Stimulated activated naive CD8-positive, alpha-beta T cell treated with anti-CD3 and anti-CD28 coated beads, Interleukin-15, Interleukin-2, amounts not matched to agents 100 ng/mL and 50 ng/mL, for 24 hours (primary cell): ENCODE measurements around the gene HEMK1.

ENCODE experiments used
- H3K27ac Mint-ChIP-seq: one replicate; pipeline ENCODE4 v1.8.0; 2021; ENCODE audit warnings: mild to moderate bottlenecking, mixed read lengths
- H3K27me3 Mint-ChIP-seq: one replicate; pipeline ENCODE4 v1.8.0; 2021; ENCODE audit warnings: mixed read lengths
- H3K36me3 Mint-ChIP-seq: one replicate; pipeline ENCODE4 v1.8.0; 2021; ENCODE audit warnings: low read depth, mixed read lengths
- H3K4me1 Mint-ChIP-seq: one replicate; pipeline ENCODE4 v1.8.0; 2021; ENCODE audit warnings: low read depth, mixed read lengths
- H3K4me3 Mint-ChIP-seq: one replicate; pipeline ENCODE4 v1.8.0; 2021; ENCODE audit warnings: mild to moderate bottlenecking, mixed read lengths
- H3K9me3 Mint-ChIP-seq: one replicate; pipeline ENCODE4 v1.8.0; 2021; ENCODE audit warnings: mixed read lengths

The HEMK1 gene

DNA sequence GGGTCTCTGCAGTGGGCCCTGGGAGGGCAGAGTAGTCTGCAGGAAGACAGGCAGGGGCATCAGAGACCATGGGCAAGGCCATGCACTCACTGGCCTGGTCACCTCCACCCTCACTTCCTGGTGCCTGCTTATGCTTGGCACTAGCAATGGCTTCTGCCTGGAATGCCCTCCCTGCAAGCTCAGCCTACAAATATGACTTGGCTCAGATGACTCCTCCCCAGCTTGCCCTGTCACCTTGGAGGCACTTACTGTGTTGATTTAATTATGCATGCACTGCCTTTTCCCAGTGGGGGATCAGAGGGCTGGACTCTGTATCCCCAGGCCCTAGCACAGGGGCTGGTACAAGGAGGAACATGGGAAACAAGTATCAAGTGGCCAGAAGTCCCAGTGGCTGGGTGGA, 9.6 kb upstream of the HEMK1 start:
- Mint-ChIP-seq H3K27ac (no peak overlapping the region), H3K9me3 (no peaks in the 10 kb centered on the region), H3K4me1 (peaks cover 10% of the 10 kb centered on the region), H3K4me3 (no peak overlapping the region), H3K36me3 (peaks cover 5% of the 10 kb centered on the region), H3K27me3 (no peaks in the 10 kb centered on the region)

- Mint-ChIP-seq H3K36me3 (peaks cover 6% of the 10 kb centered on the region), H3K27me3 (no peaks in the 10 kb centered on the region), H3K9me3 (no peaks in the 10 kb centered on the region), H3K4me1 (peaks cover 18% of the 10 kb centered on the region), H3K27ac (no peak overlapping the region), H3K4me3 (no peak overlapping the region)
These were observed 6.5 kb upstream of the HEMK1 start for GRCh38 chr3:50562861-50563260.

- Mint-ChIP-seq H3K9me3 (no peaks in the 10 kb centered on the region), H3K27me3 (no peaks in the 10 kb centered on the region), H3K4me1 (peaks cover 19% of the 10 kb centered on the region), H3K36me3 (peaks cover 6% of the 10 kb centered on the region), H3K27ac (no peak overlapping the region), H3K4me3 (no peak overlapping the region)
These were observed 5.5 kb upstream of the HEMK1 start for GRCh38 chr3:50563867-50564266.

GRCh38 chr3:50564321-50564720, 5.0 kb upstream of the HEMK1 start:
- Mint-ChIP-seq H3K27ac (no peak overlapping the region), H3K4me3 (no peak overlapping the region), H3K9me3 (no peaks in the 10 kb centered on the region), H3K4me1 (peaks cover 19% of the 10 kb centered on the region), H3K27me3 (no peaks in the 10 kb centered on the region), H3K36me3 (peaks cover 7% of the 10 kb centered on the region)

GRCh38 chr3:50567011-50567385, 2.3 kb upstream of the HEMK1 start:
- Mint-ChIP-seq H3K9me3 (no peaks in the 10 kb centered on the region), H3K27me3 (no peaks in the 10 kb centered on the region), H3K4me1 (peaks cover 44% of the 10 kb centered on the region), H3K27ac (no peak overlapping the region), H3K36me3 (peaks cover 20% of the 10 kb centered on the region), H3K4me3 (peak overlapping the region; percentile 79)

- Mint-ChIP-seq H3K4me1 (peaks cover 50% of the 10 kb centered on the region), H3K27ac (peak within 1 kb of the TSS; percentile 93), H3K36me3 (peaks cover 20% of the 10 kb centered on the region), H3K4me3 (peak within 1 kb of the TSS; percentile 95), H3K27me3 (no peaks in the 10 kb centered on the region), H3K9me3 (no peaks in the 10 kb centered on the region)
These were observed 1.7 kb upstream of the HEMK1 start, which contains the start of gene C3orf18 for GRCh38 chr3:50567386-50568167. C3orf18 (minus strand) TSS chr3:50567747; CDS start chr3:50565699, 2,048 bp downstream.

DNA sequence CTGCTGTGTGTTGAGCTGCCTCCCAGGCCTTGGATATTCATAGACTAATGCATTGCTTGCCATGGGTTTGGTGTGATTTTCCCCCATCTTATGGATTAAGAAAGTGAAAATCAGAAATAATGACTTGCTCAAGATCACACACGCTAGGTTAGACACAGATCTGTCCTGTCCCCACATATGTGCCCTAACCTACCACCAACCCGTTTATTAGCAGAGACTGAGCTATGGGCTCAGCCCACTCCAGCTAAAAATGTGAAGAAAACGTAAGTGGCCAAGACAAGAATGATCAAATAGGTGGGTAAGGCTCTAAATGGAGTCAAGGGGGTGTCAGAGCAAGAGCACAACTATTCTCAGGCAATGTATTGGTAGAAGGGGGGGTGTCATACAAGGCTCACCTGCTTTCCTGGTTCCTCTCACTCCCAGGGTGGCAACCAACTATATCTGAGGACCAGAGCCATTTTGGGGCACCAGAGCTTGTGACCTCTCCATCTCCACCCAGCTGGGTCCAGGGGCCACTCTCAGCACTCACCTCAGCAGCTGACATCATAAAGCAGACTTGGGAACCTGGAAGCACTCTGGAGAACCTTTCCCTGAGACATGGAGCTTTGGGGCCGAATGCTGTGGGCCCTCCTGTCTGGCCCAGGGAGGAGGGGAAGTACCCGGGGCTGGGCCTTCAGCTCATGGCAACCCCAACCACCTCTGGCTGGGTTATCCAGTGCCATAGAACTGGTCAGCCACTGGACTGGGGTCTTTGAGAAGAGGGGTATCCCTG, 1.4 kb downstream of the HEMK1 start:
- Mint-ChIP-seq H3K4me3 (peak overlapping the region; percentile 95), H3K27me3 (no peaks in the 10 kb centered on the region), H3K9me3 (no peaks in the 10 kb centered on the region), H3K4me1 (peaks cover 71% of the 10 kb centered on the region), H3K27ac (peak overlapping the region; percentile 98), H3K36me3 (peaks cover 24% of the 10 kb centered on the region)

DNA sequence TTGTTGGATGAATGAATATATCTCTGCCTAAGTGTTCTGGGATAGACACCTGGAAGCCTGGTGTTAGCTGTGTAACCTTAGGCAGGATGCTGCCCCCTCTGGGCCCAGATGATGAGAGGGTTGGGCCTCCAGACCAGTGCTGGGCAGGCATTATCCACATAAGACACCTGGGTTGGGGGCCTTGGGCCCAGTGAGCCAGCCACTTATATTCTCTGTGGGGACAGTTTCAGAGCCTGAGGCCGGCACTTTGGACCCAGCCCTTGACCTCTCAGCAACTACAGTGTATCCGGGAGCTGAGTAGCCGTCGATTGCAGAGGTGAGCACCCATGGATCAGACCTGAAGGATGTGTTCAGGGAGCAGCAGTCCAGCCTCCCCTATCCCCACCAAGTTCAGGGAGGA, 2.2 kb downstream of the HEMK1 start:
- peak overlapping the region; percentile 98 for H3K27ac Mint-ChIP-seq
- peaks cover 28% of the 10 kb centered on the region for H3K36me3 Mint-ChIP-seq
- no peaks in the 10 kb centered on the region for H3K27me3 Mint-ChIP-seq
- no peaks in the 10 kb centered on the region for H3K9me3 Mint-ChIP-seq
- peaks cover 76% of the 10 kb centered on the region for H3K4me1 Mint-ChIP-seq
- peak overlapping the region; percentile 95 for H3K4me3 Mint-ChIP-seq

- Mint-ChIP-seq H3K27ac (peak overlapping the region; percentile 98), H3K4me3 (peak overlapping the region; percentile 95), H3K27me3 (no peaks in the 10 kb centered on the region), H3K36me3 (peaks cover 32% of the 10 kb centered on the region), H3K9me3 (no peaks in the 10 kb centered on the region), H3K4me1 (peaks cover 76% of the 10 kb centered on the region)
These were observed 2.8 kb downstream of the HEMK1 start for GRCh38 chr3:50572158-50572557.

DNA sequence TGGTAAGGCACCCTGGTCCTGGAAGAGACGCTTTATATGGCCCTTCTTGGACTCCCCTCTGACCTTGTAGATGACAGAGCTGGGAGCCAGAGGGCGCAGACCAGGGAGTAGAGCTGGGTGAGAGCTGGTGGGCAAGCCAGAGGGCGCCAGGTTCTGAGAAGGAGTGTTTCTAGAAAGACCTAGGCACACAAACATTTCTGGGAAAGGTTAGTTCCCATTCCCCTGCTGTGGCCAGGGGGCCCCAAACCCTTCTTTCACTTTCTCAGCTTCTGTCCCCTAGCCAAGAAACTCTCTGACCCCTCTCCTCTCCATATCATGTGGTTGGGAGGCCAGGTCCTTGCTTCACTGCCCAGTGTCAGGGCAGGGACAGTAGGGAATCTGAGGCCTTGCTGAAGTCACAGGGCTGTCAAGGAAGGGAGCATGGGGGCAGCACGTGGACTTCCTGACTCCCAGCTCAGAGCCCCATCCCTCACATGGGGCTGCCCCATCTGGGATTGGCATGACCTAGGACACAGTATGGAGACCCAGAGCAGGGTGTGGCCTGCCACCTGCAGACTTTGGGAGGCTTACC, 3.6 kb downstream of the HEMK1 start:
- H3K36me3 Mint-ChIP-seq: peaks cover 39% of the 10 kb centered on the region
- H3K9me3 Mint-ChIP-seq: no peaks in the 10 kb centered on the region
- H3K27ac Mint-ChIP-seq: peak overlapping the region; percentile 98
- peak overlapping the region; percentile 95 for H3K4me3 Mint-ChIP-seq
- H3K4me1 Mint-ChIP-seq: peaks cover 73% of the 10 kb centered on the region
- no peaks in the 10 kb centered on the region for H3K27me3 Mint-ChIP-seq

DNA sequence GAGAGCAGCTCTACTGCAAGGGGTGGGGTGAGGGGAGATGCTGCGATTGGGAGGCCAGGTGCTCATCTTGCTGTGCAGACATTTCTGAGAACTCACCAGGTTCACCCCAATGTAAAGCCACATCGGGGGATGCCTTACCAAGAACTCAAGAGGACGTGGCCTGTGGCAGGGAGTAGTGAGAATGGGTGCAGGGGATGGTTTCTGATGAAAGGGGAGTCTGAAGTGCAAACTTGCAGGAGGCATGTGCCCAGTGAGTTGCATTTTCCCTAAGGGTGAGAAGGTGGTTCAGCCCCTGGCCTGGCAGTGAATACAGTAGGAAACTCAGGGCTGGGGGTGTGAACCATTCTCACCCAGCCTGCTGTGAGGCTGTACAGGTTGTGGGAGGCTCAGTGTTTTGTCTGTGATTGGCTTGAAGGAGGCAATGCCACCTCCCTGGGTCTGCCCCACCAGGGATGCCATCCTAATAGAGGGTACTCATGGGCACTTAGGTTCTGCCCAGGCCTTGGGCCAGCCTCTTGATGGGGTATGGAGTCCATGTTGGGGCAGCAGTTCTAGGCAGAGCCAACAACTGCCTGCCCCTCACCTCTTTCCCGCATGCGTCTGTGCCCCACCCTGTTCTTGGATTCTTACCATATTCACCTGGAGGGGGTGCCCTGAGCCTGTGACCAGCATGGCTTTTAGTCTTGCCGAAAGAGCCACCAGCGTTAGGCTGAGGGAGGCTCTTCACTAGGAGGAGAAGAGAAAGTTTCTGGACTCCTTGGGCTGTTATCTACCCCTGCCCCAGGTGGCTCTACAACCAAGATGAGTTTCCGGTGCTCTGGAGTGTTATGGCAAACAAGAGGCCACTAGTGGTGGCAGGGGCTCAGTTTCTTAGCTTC, 4.5 kb downstream of the HEMK1 start:
- Mint-ChIP-seq H3K36me3 (peaks cover 46% of the 10 kb centered on the region), H3K27ac (peak overlapping the region; percentile 98), H3K4me1 (peaks cover 72% of the 10 kb centered on the region), H3K9me3 (no peaks in the 10 kb centered on the region), H3K27me3 (no peaks in the 10 kb centered on the region), H3K4me3 (peak overlapping the region; percentile 95)

GRCh38 chr3:50574444-50574831, 5.1 kb downstream of the HEMK1 start:
- H3K9me3 Mint-ChIP-seq: no peaks in the 10 kb centered on the region
- H3K27ac Mint-ChIP-seq: peak overlapping the region; percentile 98
- H3K4me3 Mint-ChIP-seq: peak overlapping the region; percentile 95
- peaks cover 73% of the 10 kb centered on the region for H3K4me1 Mint-ChIP-seq
- no peaks in the 10 kb centered on the region for H3K27me3 Mint-ChIP-seq
- peaks cover 51% of the 10 kb centered on the region for H3K36me3 Mint-ChIP-seq

- H3K4me1 Mint-ChIP-seq: peaks cover 65% of the 10 kb centered on the region
- H3K27me3 Mint-ChIP-seq: no peaks in the 10 kb centered on the region
- H3K27ac Mint-ChIP-seq: peak overlapping the region; percentile 98
- no peak overlapping the region for H3K4me3 Mint-ChIP-seq
- H3K9me3 Mint-ChIP-seq: no peaks in the 10 kb centered on the region
- H3K36me3 Mint-ChIP-seq: peaks cover 44% of the 10 kb centered on the region
These were observed 6.0 kb downstream of the HEMK1 start for GRCh38 chr3:50575372-50575771.

- Mint-ChIP-seq H3K9me3 (no peaks in the 10 kb centered on the region), H3K27me3 (no peaks in the 10 kb centered on the region), H3K4me1 (peaks cover 46% of the 10 kb centered on the region), H3K36me3 (peaks cover 45% of the 10 kb centered on the region), H3K4me3 (no peak overlapping the region), H3K27ac (peak overlapping the region; percentile 40)
These were observed 8.0 kb downstream of the HEMK1 start for GRCh38 chr3:50577348-50577747.
